ENCODE data around the gene ELOVL5.
A peak's percentile ranks its signal among the peaks of the same experiment; 100 is the strongest.

Gene ELOVL5

GRCh38 chr6:53361549-53362031, 12.8 kb upstream of the ELOVL5 start:
- Histone ChIP-seq H3K9me3 (ENCODE audit: low read length) (no peaks in the 10 kb centered on the region), H3K4me3 (ENCODE audit: low read depth, low read length, poor library complexity, severe bottlenecking) (no peak overlapping the region), H3K4me1 (ENCODE audit: insufficient read depth, low read length, severe bottlenecking) (peaks cover 39% of the 10 kb centered on the region), H3K9me2 (ENCODE audit: low read depth, low read length) (no peaks in the 10 kb centered on the region), H3K79me2 (ENCODE audit: insufficient read depth, low read length) (no peaks in the 10 kb centered on the region), H3F3A (ENCODE audit: insufficient read depth, low read length) (no peaks in the 10 kb centered on the region), H3K27me3 (ENCODE audit: insufficient read depth, low read length) (no peaks in the 10 kb centered on the region), H2AFZ (ENCODE audit: low read length) (no peak overlapping the region), H3K4me2 (ENCODE audit: low read length) (no peak overlapping the region), H4K20me1 (ENCODE audit: insufficient read depth, low read length) (no peaks in the 10 kb centered on the region), H3K27ac (ENCODE audit: low read depth, low read length, poor library complexity, severe bottlenecking) (peak overlapping the region; percentile 52), H3K36me3 (ENCODE audit: insufficient read depth, low read length) (no peaks in the 10 kb centered on the region), H3K9ac (ENCODE audit: low read length) (no peak overlapping the region)
- no peak for TF ChIP-seq EZH2 (IDR thresholded peaks at IDR 0.05; ENCODE audit: borderline replicate concordance, low read length)
- TF ChIP-seq CTCF (IDR thresholded peaks at IDR 0.05; ENCODE audit: low read length): no peak

- Histone ChIP-seq H2AFZ (ENCODE audit: low read length) (no peak overlapping the region), H3K36me3 (ENCODE audit: insufficient read depth, low read length) (no peaks in the 10 kb centered on the region), H3K9ac (ENCODE audit: low read length) (peak overlapping the region; percentile 83), H3K9me2 (ENCODE audit: low read depth, low read length) (no peaks in the 10 kb centered on the region), H3F3A (ENCODE audit: insufficient read depth, low read length) (no peaks in the 10 kb centered on the region), H3K79me2 (ENCODE audit: insufficient read depth, low read length) (no peaks in the 10 kb centered on the region), H3K27ac (ENCODE audit: low read depth, low read length, poor library complexity, severe bottlenecking) (peak overlapping the region; percentile 94), H3K9me3 (ENCODE audit: low read length) (no peaks in the 10 kb centered on the region), H3K27me3 (ENCODE audit: insufficient read depth, low read length) (no peaks in the 10 kb centered on the region), H3K4me1 (ENCODE audit: insufficient read depth, low read length, severe bottlenecking) (peaks cover 39% of the 10 kb centered on the region), H4K20me1 (ENCODE audit: insufficient read depth, low read length) (no peaks in the 10 kb centered on the region), H3K4me3 (ENCODE audit: low read depth, low read length, poor library complexity, severe bottlenecking) (peak overlapping the region; percentile 60), H3K4me2 (ENCODE audit: low read length) (peak overlapping the region; percentile 93)
- TF ChIP-seq CTCF (IDR thresholded peaks at IDR 0.05; ENCODE audit: low read length) (no peak), EZH2 (IDR thresholded peaks at IDR 0.05; ENCODE audit: borderline replicate concordance, low read length) (no peak)
Measured at GRCh38 chr6:53360093-53360912, 11.6 kb upstream of the ELOVL5 start.

- no peaks in the 10 kb centered on the region for H3K27me3 ChIP-seq (ENCODE audit: insufficient read depth, low read length)
- H3K4me3 ChIP-seq (ENCODE audit: low read depth, low read length, poor library complexity, severe bottlenecking): peak overlapping the region; percentile 60
- no peak overlapping the region for H2AFZ ChIP-seq (ENCODE audit: low read length)
- peak overlapping the region; percentile 93 for H3K4me2 ChIP-seq (ENCODE audit: low read length)
- H3K36me3 ChIP-seq (ENCODE audit: insufficient read depth, low read length): no peaks in the 10 kb centered on the region
- H3K79me2 ChIP-seq (ENCODE audit: insufficient read depth, low read length): no peaks in the 10 kb centered on the region
- no peaks in the 10 kb centered on the region for H4K20me1 ChIP-seq (ENCODE audit: insufficient read depth, low read length)
- no peaks in the 10 kb centered on the region for H3F3A ChIP-seq (ENCODE audit: insufficient read depth, low read length)
- no peaks in the 10 kb centered on the region for H3K9me2 ChIP-seq (ENCODE audit: low read depth, low read length)
- no peaks in the 10 kb centered on the region for H3K9me3 ChIP-seq (ENCODE audit: low read length)
- TF ChIP-seq EZH2 (IDR thresholded peaks at IDR 0.05; ENCODE audit: borderline replicate concordance, low read length) (no peak), CTCF (IDR thresholded peaks at IDR 0.05; ENCODE audit: low read length) (no peak)
- peaks cover 39% of the 10 kb centered on the region for H3K4me1 ChIP-seq (ENCODE audit: insufficient read depth, low read length, severe bottlenecking)
- peak overlapping the region; percentile 94 for H3K27ac ChIP-seq (ENCODE audit: low read depth, low read length, poor library complexity, severe bottlenecking)
- peak overlapping the region; percentile 83 for H3K9ac ChIP-seq (ENCODE audit: low read length)
Measured at GRCh38 chr6:53359843-53360092, 11.0 kb upstream of the ELOVL5 start.

Data from OCI-LY1 (cell line).